ENCODE data around the gene DGLUCY.
"Not testable (repeated sequence)": the region's sequence is repeated elsewhere in the genome, so short reads cannot be mapped to it uniquely, and the experiment has no call there.

Gene DGLUCY

GRCh38 chr14:91243074-91243471, 129.2 kb downstream of the DGLUCY start:
- H3K79me1 ChIP-seq (replicated peaks; ENCODE audit: low read length, poor library complexity, severe bottlenecking): peaks cover 5% of the 10 kb centered on the region
- H3K9ac ChIP-seq (ENCODE audit: low read length): peak overlapping the region; percentile 90
- no peaks in the 10 kb centered on the region for H3K27me3 ChIP-seq (ENCODE audit: control insufficient read depth in 1 of 2, insufficient read depth in 1 of 2, low read length in 2 of 2)
- no peak overlapping the region for H3K23ac ChIP-seq (ENCODE audit: low read length in 2 of 2)
- H2BK5ac ChIP-seq (ENCODE audit: low read depth, low read length, poor library complexity, severe bottlenecking): no peak overlapping the region
- DNase-seq: no peak
- H3K4me1 ChIP-seq (ENCODE audit: control insufficient read depth, insufficient read depth, low read depth, low read length): peaks cover 28% of the 10 kb centered on the region
- H2AFZ ChIP-seq (ENCODE audit: low read depth, low read length): no peak overlapping the region
- no peak overlapping the region for H4K91ac ChIP-seq (ENCODE audit: low read length)
- no peak overlapping the region for H3K14ac ChIP-seq (ENCODE audit: low read length in 2 of 2)
- H3K36me3 ChIP-seq (ENCODE audit: control insufficient read depth in 1 of 2, insufficient read depth in 2 of 2, low read depth in 1 of 2, low read length in 2 of 2): peaks cover 0 to 11% of the 10 kb centered on the region in 2 experiments
- no peak overlapping the region for H4K8ac ChIP-seq (ENCODE audit: low read length)
- peak overlapping the region; percentile 26 for H2AK5ac ChIP-seq (ENCODE audit: low read length, severe bottlenecking)
- 88% methylated on average over 3 of the region's 6 CpGs for WGBS
- H3K27ac ChIP-seq (ENCODE audit: low read length, poor library complexity, severe bottlenecking): peak overlapping the region; percentile 28
- no peaks in the 10 kb centered on the region for H3K9me3 ChIP-seq (ENCODE audit: control insufficient read depth, low read length)
- H3K4me2 ChIP-seq (ENCODE audit: low read length, poor library complexity, severe bottlenecking): no peak overlapping the region
- H2BK12ac ChIP-seq (ENCODE audit: low read length in 2 of 2): no peak overlapping the region
- no peak overlapping the region for H2BK15ac ChIP-seq (ENCODE audit: low read depth, poor library complexity, severe bottlenecking)
- no peak overlapping the region for H3K18ac ChIP-seq (ENCODE audit: low read depth in 1 of 2, low read length in 2 of 2)
- H3K4ac ChIP-seq (ENCODE audit: low read depth in 1 of 2, low read length in 2 of 2): peak overlapping the region in 1 of 2 experiments; percentile 20
- peak overlapping the region in 1 of 2 experiments; percentile 84 for H3K4me3 ChIP-seq (ENCODE audit: insufficient read depth in 1 of 2, low read depth in 1 of 2, low read length in 2 of 2)
- no peak overlapping the region for H2BK120ac ChIP-seq (ENCODE audit: low read depth, low read length)

GRCh38 chr14:91244501-91244901, 130.6 kb downstream of the DGLUCY start, which contains the start of gene GPR68:
Gene GPR68 (minus strand): TSS chr14:91244704. CDS start chr14:91235050, 9,654 bp downstream.
- Histone ChIP-seq H4K8ac (ENCODE audit: low read length) (peak within 1 kb of the TSS; percentile 62), H3K9me3 (ENCODE audit: control insufficient read depth, low read length) (no peaks in the 10 kb centered on the region), H3K27ac (ENCODE audit: low read length, poor library complexity, severe bottlenecking) (peak within 1 kb of the TSS; percentile 28), H3K4me3 (ENCODE audit: insufficient read depth in 1 of 2, low read depth in 1 of 2, low read length in 2 of 2) (peak within 1 kb of the TSS in 1 of 2 experiments; percentile 84), H3K14ac (ENCODE audit: low read length in 2 of 2) (peak within 1 kb of the TSS in 1 of 2 experiments; percentile 67), H3K4me2 (ENCODE audit: low read length, poor library complexity, severe bottlenecking) (peak within 1 kb of the TSS; percentile 80), H3K27me3 (ENCODE audit: control insufficient read depth in 1 of 2, insufficient read depth in 1 of 2, low read length in 2 of 2) (no peaks in the 10 kb centered on the region), H3K23ac (ENCODE audit: low read length in 2 of 2) (no peak within 1 kb of the TSS), H3K4ac (ENCODE audit: low read depth in 1 of 2, low read length in 2 of 2) (peak within 1 kb of the TSS in 1 of 2 experiments; percentile 38), H2BK15ac (ENCODE audit: low read depth, poor library complexity, severe bottlenecking) (no peak within 1 kb of the TSS), H3K18ac (ENCODE audit: low read depth in 1 of 2, low read length in 2 of 2) (no peak within 1 kb of the TSS), H3K36me3 (ENCODE audit: control insufficient read depth in 1 of 2, insufficient read depth in 2 of 2, low read depth in 1 of 2, low read length in 2 of 2) (peaks cover 0 to 6% of the 10 kb centered on the region in 2 experiments), H2BK5ac (ENCODE audit: low read depth, low read length, poor library complexity, severe bottlenecking) (peak within 1 kb of the TSS; percentile 1), H3K9ac (ENCODE audit: low read length) (peak within 1 kb of the TSS; percentile 90), H2AK5ac (ENCODE audit: low read length, severe bottlenecking) (peak within 1 kb of the TSS; percentile 76), H2BK12ac (ENCODE audit: low read length in 2 of 2) (peak within 1 kb of the TSS in 1 of 2 experiments; percentile 23), H3K79me1 (replicated peaks; ENCODE audit: low read length, poor library complexity, severe bottlenecking) (peaks cover under 1% of the 10 kb centered on the region), H3K4me1 (ENCODE audit: control insufficient read depth, insufficient read depth, low read depth, low read length) (peaks cover 33% of the 10 kb centered on the region), H2AFZ (ENCODE audit: low read depth, low read length) (peak within 1 kb of the TSS; percentile 3), H4K91ac (ENCODE audit: low read length) (peak within 1 kb of the TSS; percentile 61), H2BK120ac (ENCODE audit: low read depth, low read length) (no peak within 1 kb of the TSS)
- WGBS: 53% methylated on average over 7 of the region's 12 CpGs
- peak; percentile 56 for DNase-seq

- H3K4ac ChIP-seq (ENCODE audit: low read depth in 1 of 2, low read length in 2 of 2): no peak overlapping the region
These were observed 131.2 kb downstream of the DGLUCY start for GRCh38 chr14:91245029-91245428.

DNA sequence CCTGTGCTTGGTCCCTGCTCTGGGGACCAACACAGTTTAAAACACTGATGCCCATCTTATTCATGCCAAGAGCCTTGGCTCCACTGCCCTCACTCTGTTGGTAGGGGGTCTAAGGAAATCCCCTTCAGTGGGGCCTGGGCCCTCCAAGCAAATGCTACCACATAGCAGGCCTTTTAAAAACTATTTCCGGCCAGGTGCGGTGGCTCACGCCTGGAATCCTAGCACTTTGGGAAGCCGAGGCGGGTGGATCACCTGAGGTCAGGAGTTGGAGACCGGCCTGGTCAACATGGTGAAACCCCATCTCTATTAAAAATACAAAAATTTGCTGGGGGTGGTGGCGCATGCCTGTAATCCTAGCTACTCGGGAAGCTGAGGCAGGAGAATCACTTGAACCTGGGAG, 131.7 kb downstream of the DGLUCY start:
- H4K91ac ChIP-seq (ENCODE audit: low read length); DNase-seq; H3K27ac ChIP-seq (ENCODE audit: low read length, poor library complexity, severe bottlenecking); H2BK5ac ChIP-seq (ENCODE audit: low read depth, low read length, poor library complexity, severe bottlenecking); H3K4me3 ChIP-seq (ENCODE audit: insufficient read depth in 1 of 2, low read depth in 1 of 2, low read length in 2 of 2); H3K4me2 ChIP-seq (ENCODE audit: low read length, poor library complexity, severe bottlenecking); H2AFZ ChIP-seq (ENCODE audit: low read depth, low read length); H3K4ac ChIP-seq (ENCODE audit: low read depth in 1 of 2, low read length in 2 of 2); H3K79me1 ChIP-seq (replicated peaks; ENCODE audit: low read length, poor library complexity, severe bottlenecking); H2BK12ac ChIP-seq (ENCODE audit: low read length in 2 of 2); H3K18ac ChIP-seq (ENCODE audit: low read depth in 1 of 2, low read length in 2 of 2); H3K23ac ChIP-seq (ENCODE audit: low read length in 2 of 2); H3K36me3 ChIP-seq (ENCODE audit: control insufficient read depth in 1 of 2, insufficient read depth in 2 of 2, low read depth in 1 of 2, low read length in 2 of 2); H2BK120ac ChIP-seq (ENCODE audit: low read depth, low read length); H4K8ac ChIP-seq (ENCODE audit: low read length); H2BK15ac ChIP-seq (ENCODE audit: low read depth, poor library complexity, severe bottlenecking); H3K9me3 ChIP-seq (ENCODE audit: control insufficient read depth, low read length); H3K27me3 ChIP-seq (ENCODE audit: control insufficient read depth in 1 of 2, insufficient read depth in 1 of 2, low read length in 2 of 2); H3K14ac ChIP-seq (ENCODE audit: low read length in 2 of 2): not testable (repeated sequence)
- H2AK5ac ChIP-seq (ENCODE audit: low read length, severe bottlenecking): peak overlapping the region; percentile 76
- H3K4me1 ChIP-seq (ENCODE audit: control insufficient read depth, insufficient read depth, low read depth, low read length): peaks cover 43% of the 10 kb centered on the region
- WGBS: 99% methylated on average over 8 of the region's 8 CpGs
- peak overlapping the region; percentile 90 for H3K9ac ChIP-seq (ENCODE audit: low read length)

More at GRCh38 chr14:91245029-91245428, 131.2 kb downstream of the DGLUCY start:
- Histone ChIP-seq H3K4me2 (ENCODE audit: low read length, poor library complexity, severe bottlenecking) (no peak overlapping the region), H4K91ac (ENCODE audit: low read length) (no peak overlapping the region), H2AK5ac (ENCODE audit: low read length, severe bottlenecking) (peak overlapping the region; percentile 76), H3K4me3 (ENCODE audit: insufficient read depth in 1 of 2, low read depth in 1 of 2, low read length in 2 of 2) (peak overlapping the region in 1 of 2 experiments; percentile 84), H3K27me3 (ENCODE audit: control insufficient read depth in 1 of 2, insufficient read depth in 1 of 2, low read length in 2 of 2) (no peaks in the 10 kb centered on the region), H2BK15ac (ENCODE audit: low read depth, poor library complexity, severe bottlenecking) (no peak overlapping the region), H4K8ac (ENCODE audit: low read length) (no peak overlapping the region), H3K79me1 (replicated peaks; ENCODE audit: low read length, poor library complexity, severe bottlenecking) (no peaks in the 10 kb centered on the region), H2AFZ (ENCODE audit: low read depth, low read length) (no peak overlapping the region), H3K14ac (ENCODE audit: low read length in 2 of 2) (no peak overlapping the region), H3K9me3 (ENCODE audit: control insufficient read depth, low read length) (no peaks in the 10 kb centered on the region), H3K18ac (ENCODE audit: low read depth in 1 of 2, low read length in 2 of 2) (no peak overlapping the region), H3K27ac (ENCODE audit: low read length, poor library complexity, severe bottlenecking) (peak overlapping the region; percentile 28), H3K23ac (ENCODE audit: low read length in 2 of 2) (no peak overlapping the region), H2BK12ac (ENCODE audit: low read length in 2 of 2) (no peak overlapping the region), H3K36me3 (ENCODE audit: control insufficient read depth in 1 of 2, insufficient read depth in 2 of 2, low read depth in 1 of 2, low read length in 2 of 2) (peaks cover 0 to 5% of the 10 kb centered on the region in 2 experiments), H2BK5ac (ENCODE audit: low read depth, low read length, poor library complexity, severe bottlenecking) (peak overlapping the region; percentile 1), H2BK120ac (ENCODE audit: low read depth, low read length) (no peak overlapping the region), H3K4me1 (ENCODE audit: control insufficient read depth, insufficient read depth, low read depth, low read length) (peaks cover 38% of the 10 kb centered on the region), H3K9ac (ENCODE audit: low read length) (peak overlapping the region; percentile 90)
- DNase-seq: no peak
- WGBS: 94% methylated on average over 9 of the region's 9 CpGs

Measured in mesenchymal stem cell (in vitro differentiated cells and primary cell).